ENCODE data around the gene ZNF774.
A peak's percentile ranks its signal among the peaks of the same experiment; 100 is the strongest.

Gene ZNF774

GRCh38 chr15:90320885-90321278 is 31.2 kb upstream of the ZNF774 start:
- Histone ChIP-seq H3K79me2 (ENCODE audit: control insufficient read depth, insufficient read depth, low read length, unreplicated experiment) (no peaks in the 10 kb centered on the region), H3K27ac (ENCODE audit: low read depth, low read length) (no peak overlapping the region), H3K4me1 (ENCODE audit: control insufficient read depth, insufficient read depth, low read length, unreplicated experiment) (peaks cover 5% of the 10 kb centered on the region), H3K36me3 (ENCODE audit: insufficient read depth, low read length) (no peaks in the 10 kb centered on the region), H3K4me3 (ENCODE audit: low read depth, low read length) (no peak overlapping the region), H2AFZ (ENCODE audit: low read length, unreplicated experiment) (no peak overlapping the region), H3K27me3 (ENCODE audit: insufficient read depth, low read length) (no peaks in the 10 kb centered on the region)

GRCh38 chr15:90322538-90322937 is 29.5 kb upstream of the ZNF774 start:
- peaks cover 3% of the 10 kb centered on the region for H3K4me1 ChIP-seq (ENCODE audit: control insufficient read depth, insufficient read depth, low read length, unreplicated experiment)
- no peak overlapping the region for H3K27ac ChIP-seq (ENCODE audit: low read depth, low read length)
- H3K79me2 ChIP-seq (ENCODE audit: control insufficient read depth, insufficient read depth, low read length, unreplicated experiment), result no peaks in the 10 kb centered on the region
- no peaks in the 10 kb centered on the region for H3K27me3 ChIP-seq (ENCODE audit: insufficient read depth, low read length)
- H2AFZ ChIP-seq (ENCODE audit: low read length, unreplicated experiment), result no peak overlapping the region
- H3K4me3 ChIP-seq (ENCODE audit: low read depth, low read length), result no peak overlapping the region
- no peaks in the 10 kb centered on the region for H3K36me3 ChIP-seq (ENCODE audit: insufficient read depth, low read length)

GRCh38 chr15:90325726-90326125 is 26.4 kb upstream of the ZNF774 start:
- H3K36me3 ChIP-seq (ENCODE audit: insufficient read depth, low read length), result no peaks in the 10 kb centered on the region
- H3K27me3 ChIP-seq (ENCODE audit: insufficient read depth, low read length), result no peaks in the 10 kb centered on the region
- no peaks in the 10 kb centered on the region for H3K4me1 ChIP-seq (ENCODE audit: control insufficient read depth, insufficient read depth, low read length, unreplicated experiment)
- no peak overlapping the region for H3K4me3 ChIP-seq (ENCODE audit: low read depth, low read length)
- H3K27ac ChIP-seq (ENCODE audit: low read depth, low read length), result no peak overlapping the region
- no peaks in the 10 kb centered on the region for H3K79me2 ChIP-seq (ENCODE audit: control insufficient read depth, insufficient read depth, low read length, unreplicated experiment)
- H2AFZ ChIP-seq (ENCODE audit: low read length, unreplicated experiment), result no peak overlapping the region

- Histone ChIP-seq H3K27ac (ENCODE audit: low read depth, low read length) (no peak overlapping the region), H3K4me1 (ENCODE audit: control insufficient read depth, insufficient read depth, low read length, unreplicated experiment) (no peaks in the 10 kb centered on the region), H3K79me2 (ENCODE audit: control insufficient read depth, insufficient read depth, low read length, unreplicated experiment) (no peaks in the 10 kb centered on the region), H3K27me3 (ENCODE audit: insufficient read depth, low read length) (no peaks in the 10 kb centered on the region), H3K4me3 (ENCODE audit: low read depth, low read length) (no peak overlapping the region), H2AFZ (ENCODE audit: low read length, unreplicated experiment) (no peak overlapping the region), H3K36me3 (ENCODE audit: insufficient read depth, low read length) (no peaks in the 10 kb centered on the region)
These were observed 25.6 kb upstream of the ZNF774 start for GRCh38 chr15:90326441-90326840.

GRCh38 chr15:90327311-90327710 is 24.8 kb upstream of the ZNF774 start:
- Histone ChIP-seq H3K4me3 (ENCODE audit: low read depth, low read length) (no peak overlapping the region), H3K27me3 (ENCODE audit: insufficient read depth, low read length) (no peaks in the 10 kb centered on the region), H3K79me2 (ENCODE audit: control insufficient read depth, insufficient read depth, low read length, unreplicated experiment) (no peaks in the 10 kb centered on the region), H3K36me3 (ENCODE audit: insufficient read depth, low read length) (no peaks in the 10 kb centered on the region), H2AFZ (ENCODE audit: low read length, unreplicated experiment) (no peak overlapping the region), H3K4me1 (ENCODE audit: control insufficient read depth, insufficient read depth, low read length, unreplicated experiment) (no peaks in the 10 kb centered on the region), H3K27ac (ENCODE audit: low read depth, low read length) (no peak overlapping the region)

- H3K27me3 ChIP-seq (ENCODE audit: insufficient read depth, low read length), result no peaks in the 10 kb centered on the region
- no peak overlapping the region for H3K27ac ChIP-seq (ENCODE audit: low read depth, low read length)
- peaks cover 10% of the 10 kb centered on the region for H3K4me1 ChIP-seq (ENCODE audit: control insufficient read depth, insufficient read depth, low read length, unreplicated experiment)
- H3K79me2 ChIP-seq (ENCODE audit: control insufficient read depth, insufficient read depth, low read length, unreplicated experiment), result no peaks in the 10 kb centered on the region
- no peak overlapping the region for H3K4me3 ChIP-seq (ENCODE audit: low read depth, low read length)
- no peaks in the 10 kb centered on the region for H3K36me3 ChIP-seq (ENCODE audit: insufficient read depth, low read length)
- no peak overlapping the region for H2AFZ ChIP-seq (ENCODE audit: low read length, unreplicated experiment)
These were observed 17.8 kb upstream of the ZNF774 start for GRCh38 chr15:90334304-90334731.

- H3K27ac ChIP-seq (ENCODE audit: low read depth, low read length), result no peak overlapping the region; the same call in 1 of the 2 replicates
- H3K27me3 ChIP-seq (ENCODE audit: insufficient read depth, low read length), result no peaks in the 10 kb centered on the region
- no peak overlapping the region for H2AFZ ChIP-seq (ENCODE audit: low read length, unreplicated experiment)
- no peaks in the 10 kb centered on the region for H3K36me3 ChIP-seq (ENCODE audit: insufficient read depth, low read length)
- no peaks in the 10 kb centered on the region for H3K79me2 ChIP-seq (ENCODE audit: control insufficient read depth, insufficient read depth, low read length, unreplicated experiment)
- H3K4me1 ChIP-seq (ENCODE audit: control insufficient read depth, insufficient read depth, low read length, unreplicated experiment), result peaks cover 10% of the 10 kb centered on the region
- no peak overlapping the region for H3K4me3 ChIP-seq (ENCODE audit: low read depth, low read length)
These were observed 15.4 kb upstream of the ZNF774 start for GRCh38 chr15:90336705-90337141.

- Histone ChIP-seq H3K4me1 (ENCODE audit: control insufficient read depth, insufficient read depth, low read length, unreplicated experiment) (peaks cover 11% of the 10 kb centered on the region), H3K4me3 (ENCODE audit: low read depth, low read length) (no peak overlapping the region), H3K27me3 (ENCODE audit: insufficient read depth, low read length) (no peaks in the 10 kb centered on the region), H3K27ac (ENCODE audit: low read depth, low read length) (no peak overlapping the region), H2AFZ (ENCODE audit: low read length, unreplicated experiment) (no peak overlapping the region), H3K36me3 (ENCODE audit: insufficient read depth, low read length) (no peaks in the 10 kb centered on the region), H3K79me2 (ENCODE audit: control insufficient read depth, insufficient read depth, low read length, unreplicated experiment) (no peaks in the 10 kb centered on the region)
These were observed 14.8 kb upstream of the ZNF774 start for GRCh38 chr15:90337256-90337655.

- H3K36me3 ChIP-seq (ENCODE audit: insufficient read depth, low read length), result no peaks in the 10 kb centered on the region
- peaks cover 23% of the 10 kb centered on the region for H3K4me1 ChIP-seq (ENCODE audit: control insufficient read depth, insufficient read depth, low read length, unreplicated experiment)
- no peaks in the 10 kb centered on the region for H3K27me3 ChIP-seq (ENCODE audit: insufficient read depth, low read length)
- H3K4me3 ChIP-seq (ENCODE audit: low read depth, low read length), result no peak overlapping the region
- H3K27ac ChIP-seq (ENCODE audit: low read depth, low read length), result no peak overlapping the region
- no peaks in the 10 kb centered on the region for H3K79me2 ChIP-seq (ENCODE audit: control insufficient read depth, insufficient read depth, low read length, unreplicated experiment)
- no peak overlapping the region for H2AFZ ChIP-seq (ENCODE audit: low read length, unreplicated experiment)
These were observed 13.6 kb upstream of the ZNF774 start for GRCh38 chr15:90338532-90338931.

GRCh38 chr15:90340345-90340744 is 11.7 kb upstream of the ZNF774 start:
- Histone ChIP-seq H3K36me3 (ENCODE audit: insufficient read depth, low read length) (no peaks in the 10 kb centered on the region), H3K79me2 (ENCODE audit: control insufficient read depth, insufficient read depth, low read length, unreplicated experiment) (no peaks in the 10 kb centered on the region), H3K4me1 (ENCODE audit: control insufficient read depth, insufficient read depth, low read length, unreplicated experiment) (peaks cover 28% of the 10 kb centered on the region), H2AFZ (ENCODE audit: low read length, unreplicated experiment) (no peak overlapping the region), H3K4me3 (ENCODE audit: low read depth, low read length) (no peak overlapping the region), H3K27me3 (ENCODE audit: insufficient read depth, low read length) (no peaks in the 10 kb centered on the region), H3K27ac (ENCODE audit: low read depth, low read length) (no peak overlapping the region)

GRCh38 chr15:90343302-90343790 is 8.7 kb upstream of the ZNF774 start:
- peak overlapping the region; percentile 16 for H2AFZ ChIP-seq (ENCODE audit: low read length, unreplicated experiment)
- no peaks in the 10 kb centered on the region for H3K27me3 ChIP-seq (ENCODE audit: insufficient read depth, low read length)
- H3K4me3 ChIP-seq (ENCODE audit: low read depth, low read length), result no peak overlapping the region
- H3K36me3 ChIP-seq (ENCODE audit: insufficient read depth, low read length), result no peaks in the 10 kb centered on the region
- peak overlapping the region; percentile 65 for H3K27ac ChIP-seq (ENCODE audit: low read depth, low read length)
- no peaks in the 10 kb centered on the region for H3K79me2 ChIP-seq (ENCODE audit: control insufficient read depth, insufficient read depth, low read length, unreplicated experiment)
- H3K4me1 ChIP-seq (ENCODE audit: control insufficient read depth, insufficient read depth, low read length, unreplicated experiment), result peaks cover 17% of the 10 kb centered on the region
